ENCODE data around the gene SIRPB2.
A peak's percentile ranks its signal among the peaks of the same experiment; 100 is the strongest.

Gene SIRPB2

DNA sequence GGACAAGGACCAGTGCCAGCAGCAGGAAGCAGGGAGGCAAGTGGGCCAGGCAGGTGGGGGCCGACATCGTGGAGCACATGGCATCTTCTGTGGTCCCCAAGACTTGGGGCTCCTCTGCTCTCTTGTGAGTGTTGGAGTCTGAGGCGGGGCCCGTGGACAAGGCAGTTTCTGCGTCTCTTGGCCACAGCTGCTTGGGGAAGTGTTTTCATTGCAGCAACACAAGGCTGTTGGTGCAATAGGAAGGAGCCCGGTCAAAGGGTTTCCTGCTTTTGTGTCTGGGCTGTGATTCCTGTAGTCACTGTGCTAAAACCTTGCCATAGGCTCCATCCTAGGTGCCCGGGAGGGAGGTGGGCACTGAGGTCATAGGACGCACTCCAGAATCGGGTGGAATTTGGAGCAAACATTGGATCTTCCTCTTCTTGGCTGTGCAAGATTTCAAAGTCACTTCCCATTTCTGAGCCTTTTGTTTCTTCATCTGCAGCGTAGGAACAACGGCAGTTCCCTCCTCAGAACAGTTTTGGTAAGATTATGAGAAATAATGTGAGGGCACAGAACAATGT, at the start of gene SIRPB2:
Gene SIRPB2, minus strand, starts transcription at position 140 of the 560 bp plus-strand sequence. Its CDS starts 61 bp downstream, at position 79.
- no peak for DNase-seq (ENCODE audit: low read depth)

DNA sequence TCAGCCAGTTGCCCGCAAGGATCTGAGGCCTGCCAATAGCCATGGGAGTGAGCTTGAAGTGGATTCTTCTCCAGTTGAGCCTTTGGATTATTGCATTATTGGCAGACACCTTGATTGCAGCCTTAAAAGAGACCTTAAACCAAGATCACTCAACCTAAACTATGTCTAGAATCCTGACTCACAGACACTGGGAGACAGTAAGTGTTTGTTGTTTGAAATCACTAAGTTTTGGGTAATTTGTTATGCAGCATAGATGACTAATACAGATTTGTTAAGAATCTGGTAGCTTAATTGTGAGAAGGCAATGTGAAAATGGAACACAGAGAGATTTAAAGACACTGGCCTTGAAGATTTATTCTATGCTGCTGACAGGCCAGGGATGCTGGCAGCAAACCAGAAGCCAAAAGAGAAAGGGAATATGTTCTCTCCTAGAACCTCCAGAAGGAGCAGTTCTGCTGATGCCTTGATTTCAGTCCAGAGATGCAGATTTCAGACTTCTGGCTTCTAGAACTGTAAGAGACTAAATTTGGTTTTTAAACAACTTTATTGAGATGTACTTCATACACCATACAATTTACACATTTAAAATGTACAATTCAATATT, 48.7 kb upstream of the SIRPB2 start:
- DNase-seq (ENCODE audit: low read depth) = no peak

DNA sequence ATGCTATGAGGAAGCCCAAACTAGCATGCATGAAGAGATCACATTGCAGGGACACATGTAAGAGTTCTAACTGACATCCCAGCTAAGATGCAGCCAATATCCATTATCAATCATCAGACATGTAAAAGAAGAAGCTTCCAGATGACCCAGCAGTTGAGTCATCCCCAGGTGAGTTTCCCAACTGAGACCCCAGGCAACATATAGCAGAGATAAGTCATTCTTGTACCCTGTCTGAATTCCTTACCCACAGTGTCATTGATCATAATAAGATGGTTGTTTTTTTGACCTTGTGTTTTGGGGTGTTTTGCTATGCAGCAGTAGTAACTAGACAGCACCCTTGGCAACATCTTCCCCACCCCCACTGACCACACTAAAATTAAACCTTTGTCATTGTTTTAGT, 47.4 kb upstream of the SIRPB2 start:
- DNase-seq (ENCODE audit: low read depth) = no peak

GRCh38 chr20:1537731-1538058, 46.5 kb upstream of the SIRPB2 start:
- DNase-seq (ENCODE audit: low read depth) = no peak

- no peak for DNase-seq (ENCODE audit: low read depth)
These were observed 45.9 kb upstream of the SIRPB2 start for GRCh38 chr20:1536893-1537730.

GRCh38 chr20:1535420-1536175, 44.4 kb upstream of the SIRPB2 start:
- no peak for DNase-seq (ENCODE audit: low read depth)

- no peak for DNase-seq (ENCODE audit: low read depth)
These were observed 43.3 kb upstream of the SIRPB2 start for GRCh38 chr20:1534526-1534925.

GRCh38 chr20:1533059-1533458, 41.8 kb upstream of the SIRPB2 start:
- no peak for DNase-seq (ENCODE audit: low read depth)

DNA sequence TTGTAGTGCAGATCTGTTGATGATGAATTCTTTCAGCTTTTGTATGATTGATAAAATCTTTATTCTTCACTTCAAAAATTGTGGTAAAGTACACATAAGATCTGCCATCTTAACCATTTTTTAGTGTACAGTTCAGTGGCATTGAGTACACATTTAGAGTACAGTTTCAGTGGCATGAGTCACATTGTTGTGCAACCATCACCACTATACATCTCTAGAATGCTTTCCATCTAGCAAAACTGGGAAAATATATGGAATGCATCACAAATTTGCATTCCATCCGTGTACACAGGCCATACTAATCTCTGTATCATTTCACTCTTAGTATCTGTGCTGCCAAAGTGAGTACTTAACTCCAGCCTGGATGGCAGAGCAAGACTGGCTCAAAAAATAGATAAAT, 37.6 kb upstream of the SIRPB2 start:
- DNase-seq (ENCODE audit: low read depth) = no peak

DNA sequence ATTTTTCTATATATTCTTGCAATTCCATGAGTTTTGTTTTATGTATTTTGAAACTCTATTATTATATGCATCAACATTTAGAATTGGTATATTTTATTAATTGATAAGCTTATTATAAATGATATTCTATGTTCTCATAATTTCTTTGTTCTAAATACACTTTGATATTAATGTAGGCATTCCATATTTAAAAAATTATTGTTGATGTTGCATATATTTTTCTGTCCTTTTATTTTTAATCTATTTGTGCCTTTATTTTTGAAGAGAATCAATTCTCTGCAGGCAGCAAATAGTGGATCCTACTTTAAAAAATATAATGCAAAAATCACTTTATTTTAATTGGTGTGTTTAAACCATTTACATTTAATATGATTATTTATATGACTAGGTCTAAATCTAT, 36.7 kb upstream of the SIRPB2 start:
- DNase-seq (ENCODE audit: low read depth) = no peak

GRCh38 chr20:1526896-1527295, 35.7 kb upstream of the SIRPB2 start:
- no peak for DNase-seq (ENCODE audit: low read depth)

DNA sequence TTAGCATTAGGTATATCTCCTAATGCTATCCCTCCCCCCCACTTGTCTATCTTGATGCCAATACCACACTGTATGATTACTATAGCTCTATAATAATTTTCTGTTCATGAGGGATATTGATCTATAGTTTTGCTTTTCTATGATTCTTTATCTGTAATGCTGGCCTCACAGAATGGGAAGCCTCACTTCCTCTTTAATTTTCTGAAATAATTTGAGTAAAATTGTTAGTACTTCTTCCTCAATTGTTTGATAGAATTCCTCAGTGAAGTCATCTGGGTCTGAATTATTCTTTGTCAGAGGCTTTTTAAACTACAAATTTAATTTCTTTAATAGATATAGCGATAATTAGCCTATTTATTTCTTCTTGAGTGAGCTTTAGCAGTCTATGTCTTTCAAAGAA, 35.1 kb upstream of the SIRPB2 start:
- no peak for DNase-seq (ENCODE audit: low read depth)

DNA sequence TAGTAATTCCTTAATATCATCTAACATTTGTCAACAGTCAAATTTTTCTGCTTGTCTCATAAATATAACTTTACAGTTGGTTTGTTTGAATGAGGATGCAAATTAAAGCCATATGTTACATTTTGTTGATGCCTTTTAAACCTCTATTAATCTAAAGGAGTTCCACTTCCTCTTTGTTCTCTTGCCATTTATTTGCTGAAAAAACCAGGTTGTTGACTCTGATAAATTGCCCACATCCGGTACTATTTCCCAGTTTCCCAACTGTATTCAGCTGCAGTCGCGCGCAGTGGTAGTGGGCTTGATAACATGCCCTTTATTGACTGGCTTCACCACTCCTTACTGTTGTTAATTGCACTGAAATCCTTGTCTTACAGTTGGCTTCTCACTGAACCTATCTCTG, 32.8 kb upstream of the SIRPB2 start:
- DNase-seq (ENCODE audit: low read depth) = no peak

GRCh38 chr20:1517010-1517409, 25.8 kb upstream of the SIRPB2 start:
- DNase-seq (ENCODE audit: low read depth) = no peak

DNA sequence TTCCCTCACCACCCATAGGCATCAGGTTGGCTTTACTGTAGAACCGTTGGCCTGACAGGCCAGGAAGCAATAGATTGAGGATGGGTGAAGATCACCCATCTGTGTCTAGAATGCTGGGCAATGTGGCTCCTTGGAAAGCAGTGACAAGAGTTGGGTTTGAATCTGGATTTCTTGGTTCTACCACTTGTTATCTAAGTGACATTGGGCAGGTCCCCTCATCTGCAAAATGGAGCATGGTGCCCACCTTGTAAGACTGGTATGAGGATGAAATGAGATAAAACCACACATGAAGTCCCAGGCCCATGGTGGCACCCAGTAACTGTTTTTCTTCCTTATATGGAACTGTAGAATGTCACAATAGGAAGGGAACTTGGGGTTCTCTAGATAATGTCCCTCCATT, 22.6 kb upstream of the SIRPB2 start:
- DNase-seq (ENCODE audit: low read depth) = no peak

GRCh38 chr20:1509237-1509636, 18.0 kb upstream of the SIRPB2 start:
- no peak for DNase-seq (ENCODE audit: low read depth)

DNA sequence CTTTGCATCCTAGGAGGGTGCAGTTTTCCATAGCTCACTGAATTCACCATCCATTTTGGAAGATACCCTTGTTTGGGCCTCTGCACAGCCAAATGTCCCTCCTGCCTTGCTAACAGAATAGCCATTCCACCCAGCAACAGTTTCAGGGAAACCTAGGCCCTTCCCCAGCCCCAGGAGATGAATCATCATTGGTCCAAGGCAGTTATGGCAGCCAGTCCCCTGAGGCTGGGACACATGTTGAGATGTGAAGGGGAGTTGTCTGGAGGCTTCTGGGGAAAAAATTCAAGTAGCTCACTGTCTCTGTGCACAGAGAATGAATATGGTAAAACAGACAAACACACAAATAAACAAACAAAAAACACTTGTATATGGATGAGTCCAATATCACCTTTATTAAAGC, 17.4 kb upstream of the SIRPB2 start:
- DNase-seq (ENCODE audit: low read depth) = no peak

DNA sequence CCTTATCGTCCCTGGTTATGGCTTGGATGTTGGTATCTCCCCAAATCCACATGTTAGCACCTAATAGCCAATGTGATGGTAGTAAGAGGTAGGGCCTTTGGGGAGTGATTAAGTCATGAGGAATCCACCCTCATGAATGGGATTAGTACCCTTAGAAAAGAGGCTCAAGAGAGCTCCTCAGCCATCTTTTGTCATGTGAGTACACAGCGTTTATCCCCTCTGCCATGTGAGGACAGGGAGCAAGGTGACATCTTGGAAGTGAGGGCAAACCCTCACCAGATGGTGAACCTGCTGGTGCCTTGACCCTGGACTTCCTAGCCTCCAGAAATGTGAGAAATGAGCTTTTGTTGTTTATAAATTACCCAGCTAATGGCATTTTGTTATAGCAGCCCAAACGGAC, 16.1 kb upstream of the SIRPB2 start:
- DNase-seq (ENCODE audit: low read depth) = no peak

DNA sequence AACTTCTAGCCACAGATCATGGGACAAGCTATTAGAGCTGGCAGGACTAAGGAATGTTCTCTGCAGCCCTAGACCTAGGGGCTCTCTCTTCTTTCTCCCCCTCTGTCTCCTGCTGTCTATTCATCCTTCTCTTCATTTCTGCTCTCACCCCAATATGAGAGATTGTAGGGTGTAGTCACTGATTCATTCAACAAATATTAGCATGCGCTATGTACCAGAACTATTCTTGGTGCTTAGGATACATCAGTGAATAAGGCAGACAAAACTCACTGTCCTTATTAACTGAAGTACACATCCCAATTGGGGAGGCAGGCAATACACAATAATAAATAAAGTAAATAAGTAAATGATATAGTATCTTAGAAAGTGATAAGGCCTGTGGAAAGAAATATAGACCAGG, 14.7 kb upstream of the SIRPB2 start:
- DNase-seq (ENCODE audit: low read depth) = no peak

DNA sequence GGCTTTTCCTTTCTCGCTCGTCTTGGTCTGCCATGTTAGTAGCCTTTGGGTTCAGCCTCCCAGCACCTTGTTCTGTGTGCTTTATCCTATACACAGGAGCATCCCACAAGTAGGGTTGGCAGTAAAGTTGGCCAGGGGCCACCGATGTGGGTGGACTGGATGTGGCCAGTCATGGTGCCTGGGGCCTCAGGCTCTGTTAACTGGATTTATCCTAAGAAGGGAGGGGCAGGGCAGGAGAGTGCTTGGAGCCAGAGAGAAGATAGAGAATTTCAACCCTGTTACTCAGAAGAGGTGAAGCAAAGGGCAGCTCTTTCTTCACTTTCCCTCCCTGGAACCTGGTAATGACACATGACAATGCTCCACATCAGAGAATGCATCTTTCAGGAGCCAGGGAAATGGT, 14.1 kb upstream of the SIRPB2 start:
- DNase-seq (ENCODE audit: low read depth) = no peak

- DNase-seq (ENCODE audit: low read depth) = peak; percentile 42
These were observed 12.5 kb upstream of the SIRPB2 start for GRCh38 chr20:1503564-1504227.

- no peak for DNase-seq (ENCODE audit: low read depth)
These were observed 9.3 kb upstream of the SIRPB2 start for GRCh38 chr20:1500496-1500895.

Data from activated T-helper 9 cell treated with anti-CD3 and anti-CD28 coated beads, Interleukin-2, amount 50 U/mL, for 16 hours (primary cell).